A549 (cell line): ENCODE results near the gene SYCE3. TPM values are rescaled to one million over a fixed set of nuclear protein-coding genes. Genes with fewer than 3 reads are reported as not detected.

Experiments
- ATAC-seq, 2 experiments: fragments of 200-7000 bp in 1 of 2; fragments of >200 bp in 1 of 2; cut with Nextera tagmentation in 1 of 2; cut with Tn5 transposase in 1 of 2; 3 replicates each; pipeline versions ENCODE4 v1.8.0 to v1.9.1; 2018 to 2020; ENCODE audit warnings: mild to moderate bottlenecking in 1 of 2, moderate library complexity in 1 of 2
- CTCF ChIA-PET: fragments of 300-600 bp; sonication (Branson Sonifier 250); formaldehyde crosslinking; extraction: SDS; loops from one replicate; lab custom pipeline; 2021; ENCODE audit warnings: antibody characterized with exemption, inconsistent platforms; lab: Yijun Ruan, JAX
- POLR2A ChIA-PET: fragments of 350-600 bp; formaldehyde crosslinking; extraction: SDS; loops from one replicate; lab custom pipeline; 2021; ENCODE audit warnings: antibody characterized with exemption, inconsistent platforms; lab: Yijun Ruan, JAX
- DNase-seq, 2 experiments: peaks; one replicate each; pipeline versions ENCODE4 v3.0.0 to v3.0.0-alpha.2; 2011 to 2016; ENCODE audit warnings: low read depth in 1 of 2, low spot score in 1 of 2
- FAIRE-seq: peaks from 2 replicates; lab custom pipeline; 2011; peaks lifted over from hg19 to GRCh38; lab: Jason Lieb, UNC
- H3K27ac ChIP-seq, 2 experiments: fragments of >200 bp; sonication (Bioruptor Twin); formaldehyde crosslinking; 3 replicates each; pipeline ENCODE4 v1.5.1; 2016 to 2017
- H3K4me1 ChIP-seq: fragments of >200 bp; sonication (Bioruptor Twin); formaldehyde crosslinking; 3 replicates; pipeline ENCODE4 v1.6.1; 2016
- H3K4me2 ChIP-seq: fragments of >200 bp; sonication (Bioruptor Twin); formaldehyde crosslinking; 3 replicates; pipeline ENCODE4 v1.6.1; 2016
- H3K4me3 ChIP-seq: fragments of >200 bp; sonication (Bioruptor Twin); formaldehyde crosslinking; 3 replicates; pipeline ENCODE4 v1.5.1; 2016
- H3K9me3 ChIP-seq: fragments of >200 bp; sonication (Bioruptor Twin); formaldehyde crosslinking; 3 replicates; pipeline ENCODE4 v1.6.1; 2016
- ATOH8 ChIP-seq: fragments of 250-450 bp; sonication (Bioruptor Pico); IDR thresholded peaks from 2 replicates; pipeline ENCODE4 v1.5.0; 2020; ENCODE audit warnings: low read depth, mild to moderate bottlenecking, moderate library complexity
- EHMT2 ChIP-seq: fragments of 200-600 bp; sonication (generic); IDR thresholded peaks from 2 replicates; pipeline ENCODE4 v1.6.1; 2016; ENCODE audit warnings: antibody characterized with exemption, low read depth, mild to moderate bottlenecking, moderate library complexity
- ELK1 ChIP-seq: fragments of 150-350 bp; IDR thresholded peaks from 2 replicates; pipeline ENCODE4 v1.6.1; 2014; ENCODE audit warnings: low read depth, mild to moderate bottlenecking, low read length
- FOSB ChIP-seq: fragments of 250-450 bp; sonication (Bioruptor Pico); IDR thresholded peaks from 2 replicates; pipeline ENCODE4 v1.5.0; 2020; ENCODE audit warnings: mild to moderate bottlenecking, moderate library complexity
- HDAC2 ChIP-seq: fragments of 200-600 bp; sonication (generic); IDR thresholded peaks from 2 replicates; pipeline ENCODE4 v1.6.1; 2016
- JUNB ChIP-seq: fragments of >200 bp; sonication (Bioruptor Twin); formaldehyde crosslinking; IDR thresholded peaks from 2 replicates; pipeline ENCODE4 v1.6.1; 2016
- MAX ChIP-seq: IDR thresholded peaks from 2 replicates; pipeline ENCODE4 v1.6.1; 2012
- MAZ ChIP-seq: fragments of 150-350 bp; IDR thresholded peaks from 2 replicates; pipeline ENCODE4 v1.6.1; 2014; ENCODE audit warnings: antibody characterized with exemption, low read depth, low read length, borderline replicate concordance
- PBX3 ChIP-seq: IDR thresholded peaks from 2 replicates; pipeline ENCODE4 v1.6.1; 2012
- PHF8 ChIP-seq: fragments of 200-600 bp; sonication (generic); IDR thresholded peaks from 2 replicates; pipeline ENCODE4 v1.6.1; 2016; ENCODE audit warnings: low read depth, mild to moderate bottlenecking, antibody characterized with exemption, moderate library complexity, borderline replicate concordance
- RAD21 ChIP-seq, 2 experiments: fragments of >200 bp in 1 of 2; sonication (Bioruptor Twin) in 1 of 2; formaldehyde crosslinking in 1 of 2; IDR thresholded peaks in 1 of 2; conservative IDR thresholded peaks in 1 of 2; 2 replicates in 1 of 2; 3 replicates in 1 of 2; pipeline ENCODE4 v1.6.1; 2012 to 2018; ENCODE audit warnings: inconsistent platforms in 1 of 2
- REST ChIP-seq: fragments of 200-600 bp; sonication (generic); IDR thresholded peaks from 2 replicates; pipeline ENCODE4 v1.6.1; 2016; ENCODE audit warnings: antibody characterized with exemption, mild to moderate bottlenecking, moderate library complexity
- TP53 ChIP-seq: fragments of 250-450 bp; sonication (Bioruptor Pico); IDR thresholded peaks from 2 replicates; pipeline ENCODE4 v1.5.0; 2021; ENCODE audit warnings: mild to moderate bottlenecking, moderate library complexity
- USF2 ChIP-seq: fragments of 450-650 bp; IDR thresholded peaks from 2 replicates; pipeline ENCODE4 v1.6.1; 2014; ENCODE audit warnings: antibody characterized with exemption
- ZC3H11A ChIP-seq: fragments of 450-650 bp; IDR thresholded peaks from 2 replicates; pipeline ENCODE4 v1.6.1; 2014; ENCODE audit warnings: antibody characterized with exemption, mild to moderate bottlenecking
- WGBS: methylation state at CpG from one replicate; pipeline ENCODE4 v1.1.6; 2017; ENCODE audit errors: missing lambda C conversion rate; 5-methylcytosine and 5-hydroxymethylcytosine counted together
- polyA plus RNA-seq, 4 experiments: library from polyadenylated mRNA; depleted of rRNA in 3 of 4; stranded (reverse); fragments of >200 nt; fragmentation: RNase III in 1 of 4; extraction: RNeasy Plus Mini Kit Qiagen cat#74134 plus additional on column Dnase treatment in 1 of 4; gene quantifications; 2 replicates in 3 of 4; 3 replicates in 1 of 4; pipeline ENCODE4 v1.2.3, GENCODE V29; 2011 to 2017

SYCE3 gene
- polyA plus RNA-seq, 2 of the 4 experiments (the other 2 are of a cell fraction): 0.45 to 0.59 TPM

- no peak for TF ChIP-seq USF2
- TF ChIP-seq RAD21 (conservative IDR thresholded peaks at IDR 0.05 in 1 of 2, IDR thresholded peaks at IDR 0.05 in 1 of 2): no peak
- no peak for TF ChIP-seq MAZ
- no peak for TF ChIP-seq ATOH8 (CRISPR knock-in tag)
These were observed 22.5 kb upstream of the SYCE3 start (continued) for GRCh38 chr22:50585238-50585637.

- no peak overlapping the region; a peak in 1 of 6 replicates for H3K27ac ChIP-seq
- no peak for TF ChIP-seq FOSB (CRISPR knock-in tag)
- TF ChIP-seq PBX3: no peak
- TF ChIP-seq REST: no peak
- no peak for TF ChIP-seq ELK1
- no peak for TF ChIP-seq TP53 (CRISPR knock-in tag)
- TF ChIP-seq EHMT2: no peak
- no peak for TF ChIP-seq HDAC2
- no peak for TF ChIP-seq JUNB
- H3K4me1 ChIP-seq: peaks cover 12% of the 10 kb centered on the region; the same call in 1 of the 3 replicates
- H3K9me3 ChIP-seq: no peaks in the 10 kb centered on the region
- peak overlapping the region; percentile 98 for H3K4me2 ChIP-seq
- FAIRE-seq (no peak), ATAC-seq (no peak), DNase-seq (no peak)
- ChIA-PET POLR2A (interaction anchor here (1.7 kb wide), 1 partner anchor 16 kb away, joined by 4 read pairs; no protein-coding TSS in a partner anchor), CTCF (no interaction called here)
- H3K4me3 ChIP-seq: peak overlapping the region; percentile 88; the same call in 1 of the 3 replicates
- 91% methylated on average over 23 of the region's 23 CpGs for WGBS
These were observed 21.7 kb upstream of the SYCE3 start for GRCh38 chr22:50584106-50585096.

GRCh38 chr22:50583294-50583861 lies 20.7 kb upstream of the SYCE3 start:
- WGBS: 27% methylated on average over 22 of the region's 37 CpGs
- H3K4me2 ChIP-seq: peak overlapping the region; percentile 98
- peak overlapping the region; percentile 81 to 98 for H3K27ac ChIP-seq
- no peak for FAIRE-seq
- TF ChIP-seq MAX (0 out of 2 replicates have a peak, but pooled peaks have one; percentile 4), ZC3H11A (no peak), PHF8 (peak; percentile 54; the same call in 1 of the 2 replicates)
- DNase-seq: no peak
- CTCF ChIA-PET: no interaction called here
- peak; percentile 52 to 63 for ATAC-seq
- peaks cover 12% of the 10 kb centered on the region; the same call in 1 of the 3 replicates for H3K4me1 ChIP-seq
- H3K9me3 ChIP-seq: no peaks in the 10 kb centered on the region
- peak overlapping the region; percentile 88 for H3K4me3 ChIP-seq
- POLR2A ChIA-PET: interaction anchor here (1.5 kb wide), 1 partner anchor 58 kb away, joined by 3 read pairs; the partner anchor contains the start of gene SCO2
